H1 (cell line): ENCODE results near the gene WDR91. TPM values are rescaled to one million over a fixed set of nuclear protein-coding genes. Genes with fewer than 3 reads are reported as not detected.

Experiments used
- CTCF ChIA-PET: fragments of 300-600 bp; sonication (Branson Sonifier 250); formaldehyde crosslinking; loops from one replicate; lab custom pipeline; 2021; ENCODE audit not compliant: partially characterized antibody; lab: Charles Lee
- POLR2A ChIA-PET: fragments of 300-600 bp; sonication (Branson Sonifier 250); formaldehyde crosslinking; loops from one replicate; lab custom pipeline; 2021; ENCODE audit warnings: inconsistent platforms; ENCODE audit not compliant: partially characterized antibody; lab: Charles Lee
- DNase-seq, 2 experiments: peaks; one replicate each; pipeline versions ENCODE4 v3.0.0 to v3.0.0-alpha.2; 2010 to 2022; ENCODE audit warnings: low spot score in 2 of 2, low read depth in 1 of 2, mixed read lengths in 1 of 2
- FAIRE-seq: peaks from 2 replicates; lab custom pipeline; 2011; peaks lifted over from hg19 to GRCh38; lab: Jason Lieb, UNC
- H2AFZ ChIP-seq: 2 replicates; pipeline ENCODE4 v1.8.1; 2012; ENCODE audit warnings: low read length, inconsistent platforms
- H2AK5ac ChIP-seq: 2 replicates; pipeline ENCODE4 v1.6.1; 2013; ENCODE audit warnings: low read depth, low read length
- H2BK120ac ChIP-seq: replicated peaks from 2 replicates; pipeline ENCODE3; 2013; ENCODE audit warnings: low read depth, low read length, inconsistent platforms
- H2BK12ac ChIP-seq: 2 replicates; pipeline ENCODE4 v1.6.1; 2013; ENCODE audit warnings: low read depth, low read length
- H2BK15ac ChIP-seq: 2 replicates; pipeline ENCODE4 v1.6.1; 2013; ENCODE audit warnings: low read length
- H2BK20ac ChIP-seq: 2 replicates; pipeline ENCODE4 v1.6.1; 2013; ENCODE audit warnings: low read length
- H2BK5ac ChIP-seq: 2 replicates; pipeline ENCODE4 v1.6.1; 2013; ENCODE audit warnings: low read depth, low read length
- H3K14ac ChIP-seq: 2 replicates; pipeline ENCODE4 v1.6.1; 2013; ENCODE audit warnings: inconsistent platforms; ENCODE audit not compliant: insufficient read length
- H3K18ac ChIP-seq: 2 replicates; pipeline ENCODE4 v1.6.1; 2013; ENCODE audit warnings: low read length; ENCODE audit errors: extremely low read depth
- H3K23ac ChIP-seq: 2 replicates; pipeline ENCODE4 v1.6.1; 2013; ENCODE audit warnings: inconsistent platforms; ENCODE audit not compliant: insufficient read length
- H3K23me2 ChIP-seq: 2 replicates; pipeline ENCODE4 v1.6.1; 2013; ENCODE audit warnings: low read depth, low read length
- H3K27ac ChIP-seq: 2 replicates; pipeline ENCODE4 v1.6.1; 2011; ENCODE audit warnings: low read depth, low read length, inconsistent platforms
- H3K27me3 ChIP-seq, 4 experiments: replicated peaks in 1 of 4; 1 replicate in 1 of 4; 2 replicates in 3 of 4; pipeline versions ENCODE4 v1.6.1 to v1.8.1; 2011 to 2013; ENCODE audit warnings: low read length in 3 of 4, mild to moderate bottlenecking in 3 of 4, inconsistent platforms in 2 of 4, mixed read lengths in 2 of 4, moderate library complexity in 1 of 4; ENCODE audit not compliant: control insufficient read depth in 3 of 4, insufficient read depth in 3 of 4; ENCODE audit errors: extremely low read depth in 1 of 4
- H3K36me3 ChIP-seq, 4 experiments: 2 replicates each; pipeline versions ENCODE4 v1.6.1 to v1.8.1; 2011 to 2013; ENCODE audit warnings: mild to moderate bottlenecking in 4 of 4, low read length in 3 of 4, moderate library complexity in 2 of 4, control low read depth in 1 of 4, inconsistent platforms in 1 of 4; ENCODE audit not compliant: insufficient read depth in 4 of 4, control insufficient read depth in 2 of 4
- H3K4ac ChIP-seq: replicated peaks from 2 replicates; pipeline ENCODE3; 2013; ENCODE audit warnings: low read length, low read depth, mixed read lengths, inconsistent platforms; ENCODE audit not compliant: insufficient read length
- H3K4me1 ChIP-seq, 4 experiments: replicated peaks in 1 of 4; 1 replicate in 1 of 4; 2 replicates in 3 of 4; pipeline versions ENCODE4 v1.6.1 to v1.8.1; 2011 to 2013; ENCODE audit warnings: low read length in 3 of 4, inconsistent platforms in 2 of 4, mixed read lengths in 1 of 4; ENCODE audit not compliant: insufficient read depth in 4 of 4, control insufficient read depth in 3 of 4
- H3K4me2 ChIP-seq, 2 experiments: 2 replicates each; pipeline versions ENCODE4 v1.6.1 to v1.8.1; 2011 to 2013; ENCODE audit warnings: low read depth in 2 of 2, low read length in 2 of 2, control low read depth in 1 of 2, inconsistent platforms in 1 of 2, mild to moderate bottlenecking in 1 of 2; ENCODE audit not compliant: insufficient read depth in 1 of 2
- H3K4me3 ChIP-seq, 4 experiments: fragments of 200-600, 300-600 bp in 1 of 4; sonication (generic), shearing (Covaris generic), sonication (Bioruptor Twin) in 1 of 4; 2 replicates each; pipeline versions ENCODE4 v1.5.1 to v1.8.1; 2011 to 2016; ENCODE audit warnings: low read length in 4 of 4, low read depth in 3 of 4, control low read depth in 2 of 4, inconsistent platforms in 2 of 4, mild to moderate bottlenecking in 2 of 4, mixed read lengths in 1 of 4, moderate library complexity in 1 of 4; ENCODE audit not compliant: insufficient read depth in 2 of 4; ENCODE audit errors: extremely low read depth in 1 of 4
- H3K56ac ChIP-seq: replicated peaks from 2 replicates; pipeline ENCODE3; 2013; ENCODE audit warnings: low read depth, mild to moderate bottlenecking, mixed read lengths, low read length, inconsistent platforms; ENCODE audit not compliant: insufficient read length
- H3K79me1 ChIP-seq: 2 replicates; pipeline ENCODE4 v1.6.1; 2013; ENCODE audit warnings: low read depth, low read length, control low read depth
- H3K79me2 ChIP-seq, 2 experiments: 2 replicates each; pipeline versions ENCODE4 v1.6.1 to v1.8.1; 2012 to 2013; ENCODE audit warnings: low read length in 2 of 2, mild to moderate bottlenecking in 2 of 2, inconsistent platforms in 1 of 2; ENCODE audit not compliant: insufficient read depth in 2 of 2, control insufficient read depth in 1 of 2
- H3K9ac ChIP-seq, 4 experiments: replicated peaks in 1 of 4; 1 replicate in 1 of 4; 2 replicates in 3 of 4; pipeline versions ENCODE4 v1.6.1 to v1.8.1; 2011 to 2013; ENCODE audit warnings: low read depth in 3 of 4, low read length in 3 of 4, control low read depth in 2 of 4, mild to moderate bottlenecking in 2 of 4, moderate library complexity in 2 of 4, inconsistent platforms in 1 of 4; ENCODE audit errors: extremely low read depth in 1 of 4
- H3K9me3 ChIP-seq, 2 experiments: 2 replicates each; pipeline versions ENCODE4 v1.6.1 to v1.8.1; 2012 to 2013; ENCODE audit warnings: mild to moderate bottlenecking in 2 of 2, moderate library complexity in 2 of 2, control low read depth in 1 of 2, inconsistent platforms in 1 of 2, low read depth in 1 of 2, low read length in 1 of 2, mixed read lengths in 1 of 2; ENCODE audit not compliant: insufficient read depth in 2 of 2
- H4K20me1 ChIP-seq, 2 experiments: replicated peaks in 1 of 2; 2 replicates each; pipeline versions ENCODE3 to v1.8.1; 2011 to 2013; ENCODE audit warnings: inconsistent platforms in 2 of 2, low read length in 2 of 2, mild to moderate bottlenecking in 1 of 2; ENCODE audit not compliant: insufficient read depth in 2 of 2, control insufficient read depth in 1 of 2
- H4K5ac ChIP-seq: 2 replicates; pipeline ENCODE4 v1.6.1; 2013; ENCODE audit warnings: low read length, low read depth, mixed read lengths, inconsistent platforms; ENCODE audit not compliant: insufficient read length
- H4K8ac ChIP-seq: 2 replicates; pipeline ENCODE4 v1.8.0; 2013; ENCODE audit warnings: mild to moderate bottlenecking, moderate library complexity, low read length, inconsistent platforms; ENCODE audit not compliant: insufficient read depth; ENCODE audit errors: extremely low read depth
- H4K91ac ChIP-seq: replicated peaks from 2 replicates; pipeline ENCODE3; 2013; ENCODE audit warnings: low read length, mixed read lengths, inconsistent platforms; ENCODE audit not compliant: insufficient read length
- CHD2 ChIP-seq: IDR thresholded peaks from 2 replicates; pipeline ENCODE4 v1.6.1; 2012; ENCODE audit warnings: low read length, improper control_type of control experiment
- POLR2A ChIP-seq, 2 experiments: IDR thresholded peaks; 1 replicate in 1 of 2; 2 replicates in 1 of 2; pipeline ENCODE4 v1.6.1; 2011; ENCODE audit warnings: low read depth in 2 of 2, low read length in 2 of 2, mild to moderate bottlenecking in 2 of 2; ENCODE audit errors: control extremely low read depth in 1 of 2
- POLR2AphosphoS5 ChIP-seq: IDR thresholded peaks from 2 replicates; pipeline ENCODE4 v1.6.1; 2011; ENCODE audit warnings: low read depth, low read length
- WGBS, 2 experiments: shearing (Covaris generic) in 1 of 2; methylation state at CpG; one replicate each; pipeline versions ENCODE4 v1.1.6 to v1.1.7; 2013 to 2015; ENCODE audit warnings: low lambda C conversion rate in 2 of 2, mixed read lengths in 2 of 2, inconsistent platforms in 1 of 2, low coverage in 1 of 2, missing lambda C conversion rate in 1 of 2; ENCODE audit not compliant: insufficient replicate concordance in 2 of 2, insufficient coverage in 1 of 2, insufficient read length in 1 of 2; ENCODE audit errors: extremely low coverage in 1 of 2, missing lambda C conversion rate in 1 of 2; 5-methylcytosine and 5-hydroxymethylcytosine counted together
- polyA plus RNA-seq, 7 experiments: library from polyadenylated mRNA; depleted of rRNA in 3 of 7; stranded (reverse) in 5 of 7; unstranded in 2 of 7; fragments of >200 nt in 5 of 7; fragments of 200-250 nt in 2 of 7; gene quantifications; 1 replicate in 5 of 7; 2 replicates in 1 of 7; 4 replicates in 1 of 7; pipeline versions ENCODE4 v1.2.1 to v1.2.3, GENCODE V29; 2011 to 2013; ENCODE audit warnings: missing spikeins in 2 of 7, mixed read lengths in 2 of 7
- total RNA-seq: library from RNA; stranded (reverse); fragmentation: NEBNext Ultra II Directional; extraction: Animal tissue kit (Norgen Biotek cat#: 25700); gene quantifications from 2 replicates; pipeline ENCODE4 v1.2.1, GENCODE V29; 2021
- TF ChIP-seq, protein P1 (sequence below), 3 experiments: IDR thresholded peaks; 1 replicate in 2 of 3; 2 replicates in 1 of 3; pipeline versions ENCODE4 v1.5.1 to v1.6.1; 2011; ENCODE audit warnings: low read length in 3 of 3, mild to moderate bottlenecking in 3 of 3, inconsistent platforms in 2 of 3, low read depth in 1 of 3, moderate library complexity in 1 of 3; ENCODE audit not compliant: insufficient read depth in 1 of 3; ENCODE audit errors: control extremely low read depth in 1 of 3

The WDR91 gene
- total and polyA plus RNA-seq, 2 of the 8 experiments (the other 6 are each of a cell fraction or from before 2014, with no cell fraction given), result 8.2 to 14.7 TPM

DNA sequence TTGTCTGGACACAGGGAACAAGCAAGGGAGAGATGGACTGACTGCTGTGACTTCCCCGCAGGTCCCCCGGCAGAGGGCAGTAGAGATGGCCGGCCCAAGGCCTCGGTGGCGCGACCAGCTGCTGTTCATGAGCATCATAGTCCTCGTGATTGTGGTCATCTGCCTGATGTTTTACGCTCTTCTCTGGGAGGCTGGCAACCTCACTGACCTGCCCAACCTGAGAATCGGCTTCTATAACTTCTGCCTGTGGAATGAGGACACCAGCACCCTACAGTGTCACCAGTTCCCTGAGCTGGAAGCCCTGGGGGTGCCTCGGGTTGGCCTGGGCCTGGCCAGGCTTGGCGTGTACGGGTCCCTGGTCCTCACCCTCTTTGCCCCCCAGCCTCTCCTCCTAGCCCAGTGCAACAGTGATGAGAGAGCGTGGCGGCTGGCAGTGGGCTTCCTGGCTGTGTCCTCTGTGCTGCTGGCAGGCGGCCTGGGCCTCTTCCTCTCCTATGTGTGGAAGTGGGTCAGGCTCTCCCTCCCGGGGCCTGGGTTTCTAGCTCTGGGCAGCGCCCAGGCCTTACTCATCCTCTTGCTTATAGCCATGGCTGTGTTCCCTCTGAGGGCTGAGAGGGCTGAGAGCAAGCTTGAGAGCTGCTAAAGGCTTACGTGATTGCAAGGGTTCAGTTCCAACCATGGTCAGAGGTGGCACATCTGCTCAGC, 46.8 kb downstream of the WDR91 start:
- H3K4me3 ChIP-seq, result no peak overlapping the region
- no peak overlapping the region for H4K91ac ChIP-seq
- no peak overlapping the region for H2BK15ac ChIP-seq
- H3K27me3 ChIP-seq, result no peaks in the 10 kb centered on the region
- no peak for DNase-seq
- H3K18ac ChIP-seq, result no peak overlapping the region
- H3K79me2 ChIP-seq, result peaks cover 0 to 16% of the 10 kb centered on the region in 2 experiments; a peak in 1 of 4 replicates
- no peak overlapping the region; the same call in 1 of the 2 replicates for H4K8ac ChIP-seq
- no peak overlapping the region for H3K4me2 ChIP-seq
- H2BK20ac ChIP-seq, result no peak overlapping the region
- WGBS, 2 experiments, result 89% methylated on average over 18 of the region's 18 CpGs; no CpG with 5 or more reads in 1 of the 2 experiments
- POLR2A ChIA-PET, result interaction anchor here (0.6 to 4.0 kb wide), 9 partner anchors 15 to 519 kb away, joined by 3 to 20 read pairs (median 3); partner anchors contain the start of gene WDR91
- no peak overlapping the region for H3K14ac ChIP-seq
- H3K56ac ChIP-seq, result no peak overlapping the region
- H2AK5ac ChIP-seq, result no peak overlapping the region
- TF ChIP-seq, protein P1, sequence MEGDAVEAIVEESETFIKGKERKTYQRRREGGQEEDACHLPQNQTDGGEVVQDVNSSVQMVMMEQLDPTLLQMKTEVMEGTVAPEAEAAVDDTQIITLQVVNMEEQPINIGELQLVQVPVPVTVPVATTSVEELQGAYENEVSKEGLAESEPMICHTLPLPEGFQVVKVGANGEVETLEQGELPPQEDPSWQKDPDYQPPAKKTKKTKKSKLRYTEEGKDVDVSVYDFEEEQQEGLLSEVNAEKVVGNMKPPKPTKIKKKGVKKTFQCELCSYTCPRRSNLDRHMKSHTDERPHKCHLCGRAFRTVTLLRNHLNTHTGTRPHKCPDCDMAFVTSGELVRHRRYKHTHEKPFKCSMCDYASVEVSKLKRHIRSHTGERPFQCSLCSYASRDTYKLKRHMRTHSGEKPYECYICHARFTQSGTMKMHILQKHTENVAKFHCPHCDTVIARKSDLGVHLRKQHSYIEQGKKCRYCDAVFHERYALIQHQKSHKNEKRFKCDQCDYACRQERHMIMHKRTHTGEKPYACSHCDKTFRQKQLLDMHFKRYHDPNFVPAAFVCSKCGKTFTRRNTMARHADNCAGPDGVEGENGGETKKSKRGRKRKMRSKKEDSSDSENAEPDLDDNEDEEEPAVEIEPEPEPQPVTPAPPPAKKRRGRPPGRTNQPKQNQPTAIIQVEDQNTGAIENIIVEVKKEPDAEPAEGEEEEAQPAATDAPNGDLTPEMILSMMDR (IDR thresholded peaks at IDR 0.05; ENCODE audit: control extremely low read depth in 1 of 3, insufficient read depth in 1 of 3, low read depth in 1 of 3, low read length in 3 of 3), result peak in 1 of 3 experiments; percentile 24; a peak in 1 of 4 replicates
- TF ChIP-seq POLR2AphosphoS5 (peak; percentile 53; the same call in 1 of the 2 replicates), CHD2 (no peak), POLR2A (IDR thresholded peaks at IDR 0.05; ENCODE audit: control extremely low read depth in 1 of 2, low read depth in 2 of 2, low read length in 2 of 2) (peak in 1 of 2 experiments; percentile 57; a peak in 1 of 3 replicates)
- TF ChIP-seq, all 59 proteins: peak for 3
- H2AFZ ChIP-seq, result no peak overlapping the region
- CTCF ChIA-PET, result interaction anchor here (0.8 to 2.3 kb wide), 9 partner anchors 9 to 178 kb away, joined by 3 to 7 read pairs (median 3); partner anchors contain the start of gene AGBL3
- no peak for FAIRE-seq
- H2BK120ac ChIP-seq, result no peak overlapping the region
- no peak overlapping the region for H2BK5ac ChIP-seq
- H3K79me1 ChIP-seq, result no peaks in the 10 kb centered on the region; the same call in 1 of the 2 replicates
- H3K23ac ChIP-seq, result no peak overlapping the region
- H4K20me1 ChIP-seq, result peaks cover 0 to 4% of the 10 kb centered on the region in 2 experiments
- no peak overlapping the region for H3K27ac ChIP-seq
- no peak overlapping the region for H3K9ac ChIP-seq
- H3K4ac ChIP-seq, result no peak overlapping the region
- H4K5ac ChIP-seq, result no peak overlapping the region
- H3K4me1 ChIP-seq, result peaks cover 0 to 7% (median 3%) of the 10 kb centered on the region in 4 experiments; a peak in 4 of 7 replicates
- no peaks in the 10 kb centered on the region; the same call in 1 of the 2 replicates for H3K23me2 ChIP-seq
- H3K36me3 ChIP-seq, result peaks cover 16 to 51% (median 39%) of the 10 kb centered on the region in 4 experiments
- H3K9me3 ChIP-seq, result peaks cover 2 to 11% of the 10 kb centered on the region in 2 experiments; a peak in 2 of 4 replicates
- H2BK12ac ChIP-seq, result no peak overlapping the region
